ENCODE results near the gene AJUBA. TPM values are rescaled to one million over a fixed set of nuclear protein-coding genes. Genes with fewer than 3 reads are reported as not detected.
A peak's percentile ranks its signal among the peaks of the same experiment; 100 is the strongest.

Gene AJUBA
- total and polyA plus RNA-seq, 4 donors = 7.2 to 34.2 (median 28.8) TPM

- Histone ChIP-seq H3K4me3 (peak overlapping the region; percentile 67), H3K4me1 (ENCODE audit: control insufficient read depth in 5 of 5, insufficient read depth in 5 of 5, low read length in 5 of 5) (peaks cover 0 to 47% (median 23%) of the 10 kb centered on the region in 5 donors), H3K36me3 (ENCODE audit: control insufficient read depth in 4 of 4, insufficient read depth in 4 of 4, low read length in 4 of 4) (peaks cover 0 to 11% (median 2%) of the 10 kb centered on the region in 4 donors), H3K27ac (ENCODE audit: low read depth in 1 of 2, low read length in 1 of 2) (peak overlapping the region; percentile 57 to 92), H3K9ac (ENCODE audit: insufficient read depth in 1 of 2, low read length in 2 of 2) (peak overlapping the region; percentile 43 to 70), H3K9me3 (ENCODE audit: control insufficient read depth in 4 of 4, insufficient read depth in 3 of 4, low read length in 3 of 4) (no peaks in the 10 kb centered on the region), H3K27me3 (ENCODE audit: control insufficient read depth in 3 of 3, insufficient read depth in 3 of 3, low read length in 2 of 3) (no peaks in the 10 kb centered on the region)
- TF ChIP-seq CTCF (IDR thresholded peaks at IDR 0.05; ENCODE audit: control extremely low read depth, extremely low read depth) = no peak
- peak; percentile 23 for ATAC-seq (ENCODE audit: insufficient read depth, low FRiP score)
- 4 to 5% methylated on average over 73 to 76 of the region's 76 CpGs for WGBS, 2 donors
- peak in 2 of 3 donors; percentile 33 to 36 for DNase-seq
Observed at GRCh38 chr14:22981090-22981875, 1.1 kb downstream of the AJUBA start.

GRCh38 chr14:22980672-22981089 lies 1.7 kb downstream of the AJUBA start:
- H3K4me3 ChIP-seq = peak overlapping the region; percentile 67
- H3K36me3 ChIP-seq (ENCODE audit: control insufficient read depth in 4 of 4, insufficient read depth in 4 of 4, low read length in 4 of 4) = peaks cover 0 to 11% (median 2%) of the 10 kb centered on the region in 4 donors
- WGBS, 2 donors = 1% methylated on average over 39 to 41 of the region's 41 CpGs
- DNase-seq (peak; percentile 48 to 77 (median 60)), ATAC-seq (ENCODE audit: insufficient read depth, low FRiP score) (peak; percentile 37)
- H3K27me3 ChIP-seq (ENCODE audit: control insufficient read depth in 3 of 3, insufficient read depth in 3 of 3, low read length in 2 of 3) = no peaks in the 10 kb centered on the region
- peak overlapping the region; percentile 70 to 94 for H3K27ac ChIP-seq (ENCODE audit: low read depth in 1 of 2, low read length in 1 of 2)
- H3K9ac ChIP-seq (ENCODE audit: insufficient read depth in 1 of 2, low read length in 2 of 2) = peak overlapping the region; percentile 70 to 84
- no peaks in the 10 kb centered on the region for H3K9me3 ChIP-seq (ENCODE audit: control insufficient read depth in 4 of 4, insufficient read depth in 3 of 4, low read length in 3 of 4)
- no peak for TF ChIP-seq CTCF (IDR thresholded peaks at IDR 0.05; ENCODE audit: control extremely low read depth, extremely low read depth)
- H3K4me1 ChIP-seq (ENCODE audit: control insufficient read depth in 5 of 5, insufficient read depth in 5 of 5, low read length in 5 of 5) = peaks cover 0 to 47% (median 23%) of the 10 kb centered on the region in 5 donors

GRCh38 chr14:22979748-22980392 lies 2.5 kb downstream of the AJUBA start:
- Histone ChIP-seq H3K27me3 (ENCODE audit: control insufficient read depth in 3 of 3, insufficient read depth in 3 of 3, low read length in 2 of 3) (no peaks in the 10 kb centered on the region), H3K9me3 (ENCODE audit: control insufficient read depth in 4 of 4, insufficient read depth in 3 of 4, low read length in 3 of 4) (no peaks in the 10 kb centered on the region), H3K9ac (ENCODE audit: insufficient read depth in 1 of 2, low read length in 2 of 2) (peak overlapping the region in 1 of 2 donors; percentile 84), H3K36me3 (ENCODE audit: control insufficient read depth in 4 of 4, insufficient read depth in 4 of 4, low read length in 4 of 4) (peaks cover 0 to 13% (median 2%) of the 10 kb centered on the region in 4 donors), H3K4me3 (peak overlapping the region; percentile 20), H3K27ac (ENCODE audit: low read depth in 1 of 2, low read length in 1 of 2) (peak overlapping the region; percentile 70 to 94), H3K4me1 (ENCODE audit: control insufficient read depth in 5 of 5, insufficient read depth in 5 of 5, low read length in 5 of 5) (peaks cover 0 to 47% (median 23%) of the 10 kb centered on the region in 5 donors)
- ATAC-seq (ENCODE audit: insufficient read depth, low FRiP score) (no peak), DNase-seq (no peak)
- no peak for TF ChIP-seq CTCF (IDR thresholded peaks at IDR 0.05; ENCODE audit: control extremely low read depth, extremely low read depth)
- whole genome bisulfite sequencing, 2 donors = 56 to 70% methylated on average over 8 of the region's 8 CpGs

Measured in lung (tissue), 12 donors.